ENCODE data around the gene CENPM. TPM values are rescaled to one million over a fixed set of nuclear protein-coding genes. Genes with fewer than 3 reads are reported as not detected.
"Not testable (repeated sequence)": the region's sequence is repeated elsewhere in the genome, so short reads cannot be mapped to it uniquely, and the experiment has no call there.

Gene CENPM
- total and polyA plus RNA-seq, 10 of the 15 experiments (the other 5 are each of a cell fraction or from before 2014, with no cell fraction given): 36.7 to 212 (median 74.7) TPM

DNA sequence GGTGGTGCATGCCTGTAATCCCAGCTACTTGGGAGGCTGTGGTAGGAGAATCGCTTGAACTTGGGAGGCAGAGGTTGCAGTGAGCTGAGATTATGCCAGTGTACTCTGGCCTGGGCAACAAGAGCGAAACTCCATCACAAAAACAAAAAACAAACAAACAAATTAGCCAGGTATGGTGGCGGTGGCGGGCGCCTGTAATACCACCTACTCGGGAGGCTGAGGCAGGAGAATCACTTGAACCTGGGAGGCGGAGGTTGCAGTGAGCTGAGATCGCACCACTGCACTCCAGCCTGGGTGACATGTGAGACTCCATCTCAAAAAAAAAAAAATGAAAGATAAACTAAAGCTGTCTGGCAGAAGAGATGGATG, 2.0 kb upstream of the CENPM start:
- RAD21 ChIA-PET (ENCODE audit: unreplicated experiment): interaction anchor here (0.8 to 7.9 kb wide), 10 partner anchors 11 to 496 kb away, joined by 3 to 115 read pairs (median 4); partner anchors contain the start of genes NDUFA6, SREBF2 and TNFRSF13C
- H3K4me3 ChIP-seq: peak overlapping the region; percentile 35
- peak overlapping the region; percentile 65 for H3K27ac ChIP-seq (ENCODE audit: control insufficient read depth, insufficient read depth)
- peak overlapping the region; percentile 53 for H3K4me2 ChIP-seq (ENCODE audit: control insufficient read depth, insufficient read depth)
- H3K36me3 ChIP-seq (ENCODE audit: control insufficient read depth in 2 of 2, insufficient read depth in 2 of 2, low read length in 1 of 2); H3K27me3 ChIP-seq (replicated peaks in 1 of 2; ENCODE audit: control insufficient read depth in 2 of 2, insufficient read depth in 2 of 2, low read length in 1 of 2); DNase-seq (ENCODE audit: low read depth, low spot score); H4K20me1 ChIP-seq (ENCODE audit: control insufficient read depth, insufficient read depth); H3K9me3 ChIP-seq (replicated peaks; ENCODE audit: control insufficient read depth, insufficient read depth, low read length); FAIRE-seq; ATAC-seq; BruUV-seq (replicated peaks): not testable (repeated sequence)
- 86% methylated on average over 8 of the region's 8 CpGs for WGBS (ENCODE audit: insufficient coverage, insufficient replicate concordance, low lambda C conversion rate, missing lambda C conversion rate)
- peak; percentile 46; the same call in 1 of the 2 replicates for TF ChIP-seq HDGF (IDR thresholded peaks at IDR 0.05)
- TF ChIP-seq, protein P1, sequence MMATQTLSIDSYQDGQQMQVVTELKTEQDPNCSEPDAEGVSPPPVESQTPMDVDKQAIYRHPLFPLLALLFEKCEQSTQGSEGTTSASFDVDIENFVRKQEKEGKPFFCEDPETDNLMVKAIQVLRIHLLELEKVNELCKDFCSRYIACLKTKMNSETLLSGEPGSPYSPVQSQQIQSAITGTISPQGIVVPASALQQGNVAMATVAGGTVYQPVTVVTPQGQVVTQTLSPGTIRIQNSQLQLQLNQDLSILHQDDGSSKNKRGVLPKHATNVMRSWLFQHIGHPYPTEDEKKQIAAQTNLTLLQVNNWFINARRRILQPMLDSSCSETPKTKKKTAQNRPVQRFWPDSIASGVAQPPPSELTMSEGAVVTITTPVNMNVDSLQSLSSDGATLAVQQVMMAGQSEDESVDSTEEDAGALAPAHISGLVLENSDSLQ (IDR thresholded peaks at IDR 0.05): peak; percentile 29; the same call in 1 of the 2 replicates
- TF ChIP-seq, protein P2, sequence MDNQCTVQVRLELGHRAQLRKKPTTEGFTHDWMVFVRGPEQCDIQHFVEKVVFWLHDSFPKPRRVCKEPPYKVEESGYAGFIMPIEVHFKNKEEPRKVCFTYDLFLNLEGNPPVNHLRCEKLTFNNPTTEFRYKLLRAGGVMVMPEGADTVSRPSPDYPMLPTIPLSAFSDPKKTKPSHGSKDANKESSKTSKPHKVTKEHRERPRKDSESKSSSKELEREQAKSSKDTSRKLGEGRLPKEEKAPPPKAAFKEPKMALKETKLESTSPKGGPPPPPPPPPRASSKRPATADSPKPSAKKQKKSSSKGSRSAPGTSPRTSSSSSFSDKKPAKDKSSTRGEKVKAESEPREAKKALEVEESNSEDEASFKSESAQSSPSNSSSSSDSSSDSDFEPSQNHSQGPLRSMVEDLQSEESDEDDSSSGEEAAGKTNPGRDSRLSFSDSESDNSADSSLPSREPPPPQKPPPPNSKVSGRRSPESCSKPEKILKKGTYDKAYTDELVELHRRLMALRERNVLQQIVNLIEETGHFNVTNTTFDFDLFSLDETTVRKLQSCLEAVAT (IDR thresholded peaks at IDR 0.05): peak; percentile 94
- intact Hi-C loops (cut with micrococcal nuclease; ENCODE audit: unreplicated experiment) (loop anchor here (5.0 kb wide), 1 partner anchor 488 kb away; no protein-coding TSS in a partner anchor), in situ Hi-C loops (cut with MboI) (loop anchor here (5.0 kb wide), 1 partner anchor 117 kb away; the partner anchor contains the start of gene SREBF2)
- H3K4me1 ChIP-seq (ENCODE audit: control insufficient read depth, insufficient read depth, low read length): peaks cover 50% of the 10 kb centered on the region
- peaks cover 31% of the 10 kb centered on the region for H3K79me2 ChIP-seq (ENCODE audit: control insufficient read depth, insufficient read depth, low read length)
- CTCF ChIA-PET: interaction anchor here (0.7 to 4.2 kb wide), 8 partner anchors 9 to 252 kb away, joined by 3 to 27 read pairs (median 8); partner anchors contain the start of gene SREBF2
- SMC1A ChIA-PET (ENCODE audit: uncharacterized antibody, unreplicated experiment): interaction anchor here (1.0 to 4.3 kb wide), 10 partner anchors 8 to 202 kb away, joined by 3 to 31 read pairs (median 8); partner anchors contain the start of genes SREBF2 and TNFRSF13C
- POLR2A ChIA-PET: interaction anchor here (0.6 to 9.2 kb wide), 16 partner anchors 12 to 493 kb away, joined by 3 to 164 read pairs (median 4); partner anchors contain the start of genes CCDC134 and TNFRSF13C
- H3K9ac ChIP-seq (ENCODE audit: control insufficient read depth, insufficient read depth, low read length): peak overlapping the region; percentile 71
- peak overlapping the region; percentile 59; the same call in 1 of the 2 replicates for H2AFZ ChIP-seq (ENCODE audit: control insufficient read depth, low read depth, low read length)

All from GM12878 (cell line).